Liver (tissue), 3 donors: ENCODE measurements around the gene ARHGAP40.

Source experiments
- EGR1 ChIP-seq, 2 donors: IDR thresholded peaks; 2 replicates each; pipeline ENCODE4 v1.6.1; 2016 to 2018; ENCODE audit warnings: antibody characterized with exemption in 2 of 2, low read depth in 2 of 2
- FOXA1 ChIP-seq: IDR thresholded peaks from 2 replicates; pipeline ENCODE4 v1.6.1; 2016; ENCODE audit warnings: antibody characterized with exemption
- FOXA2 ChIP-seq: IDR thresholded peaks from 2 replicates; pipeline ENCODE4 v1.6.1; 2016; ENCODE audit warnings: antibody characterized with exemption
- JUND ChIP-seq, 2 donors: IDR thresholded peaks; 2 replicates each; pipeline ENCODE4 v1.6.1; 2016; ENCODE audit warnings: antibody characterized with exemption in 2 of 2
- RXRA ChIP-seq, 2 donors: IDR thresholded peaks; 2 replicates each; pipeline ENCODE4 v1.6.1; 2017 to 2018; ENCODE audit warnings: antibody characterized with exemption in 2 of 2, mild to moderate bottlenecking in 1 of 2
- TAF1 ChIP-seq: conservative IDR thresholded peaks from 2 replicates; pipeline ENCODE4 v1.6.1; 2016; ENCODE audit warnings: antibody characterized with exemption, mild to moderate bottlenecking
- YY1 ChIP-seq: IDR thresholded peaks from 2 replicates; pipeline ENCODE4 v1.6.1; 2016; ENCODE audit warnings: antibody characterized with exemption, mild to moderate bottlenecking
- TF ChIP-seq, protein P1 (sequence below): fragments of 150-350 bp; IDR thresholded peaks from 2 replicates; pipeline ENCODE4 v1.5.1; 2017; ENCODE audit warnings: improper control_type of control experiment, low read depth, low read length; ENCODE audit not compliant: missing input control
- TF ChIP-seq, protein P2 (sequence below): IDR thresholded peaks from 2 replicates; pipeline ENCODE4 v1.6.1; 2016; ENCODE audit warnings: antibody characterized with exemption, mild to moderate bottlenecking
- TF ChIP-seq, protein P3 (sequence below): IDR thresholded peaks from 2 replicates; pipeline ENCODE4 v1.6.1; 2016; ENCODE audit warnings: antibody characterized with exemption
- donor health status: healthy.
- donor health status: healthy.

DNA sequence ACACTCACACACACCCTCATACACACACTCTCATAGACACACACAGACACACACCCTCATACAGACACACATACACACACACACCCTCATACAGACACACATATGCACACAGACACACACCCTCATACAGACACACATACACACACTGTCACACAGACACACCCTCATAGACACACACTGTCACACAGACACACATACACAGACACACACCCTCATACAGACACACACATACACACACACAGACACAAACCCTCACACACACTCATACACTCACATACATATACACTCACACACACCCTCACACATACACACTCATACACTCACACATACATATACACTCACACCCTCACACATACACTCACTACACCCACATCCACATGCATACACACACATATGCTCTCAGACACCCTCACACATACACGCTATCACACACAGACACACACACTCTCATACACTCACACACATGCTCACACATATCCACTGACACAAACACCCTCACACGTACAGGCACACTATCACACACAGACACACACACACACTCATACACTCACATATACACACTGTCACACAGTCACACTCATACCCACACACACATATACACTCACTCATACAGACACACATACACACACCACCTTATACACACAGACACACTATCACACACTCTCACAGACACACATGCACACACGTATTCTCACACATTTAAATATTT, 11.5 kb upstream of the ARHGAP40 start:
- TF ChIP-seq, protein P1, sequence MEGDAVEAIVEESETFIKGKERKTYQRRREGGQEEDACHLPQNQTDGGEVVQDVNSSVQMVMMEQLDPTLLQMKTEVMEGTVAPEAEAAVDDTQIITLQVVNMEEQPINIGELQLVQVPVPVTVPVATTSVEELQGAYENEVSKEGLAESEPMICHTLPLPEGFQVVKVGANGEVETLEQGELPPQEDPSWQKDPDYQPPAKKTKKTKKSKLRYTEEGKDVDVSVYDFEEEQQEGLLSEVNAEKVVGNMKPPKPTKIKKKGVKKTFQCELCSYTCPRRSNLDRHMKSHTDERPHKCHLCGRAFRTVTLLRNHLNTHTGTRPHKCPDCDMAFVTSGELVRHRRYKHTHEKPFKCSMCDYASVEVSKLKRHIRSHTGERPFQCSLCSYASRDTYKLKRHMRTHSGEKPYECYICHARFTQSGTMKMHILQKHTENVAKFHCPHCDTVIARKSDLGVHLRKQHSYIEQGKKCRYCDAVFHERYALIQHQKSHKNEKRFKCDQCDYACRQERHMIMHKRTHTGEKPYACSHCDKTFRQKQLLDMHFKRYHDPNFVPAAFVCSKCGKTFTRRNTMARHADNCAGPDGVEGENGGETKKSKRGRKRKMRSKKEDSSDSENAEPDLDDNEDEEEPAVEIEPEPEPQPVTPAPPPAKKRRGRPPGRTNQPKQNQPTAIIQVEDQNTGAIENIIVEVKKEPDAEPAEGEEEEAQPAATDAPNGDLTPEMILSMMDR = no peak
- TF ChIP-seq TAF1 = no peak
- TF ChIP-seq, protein P2, sequence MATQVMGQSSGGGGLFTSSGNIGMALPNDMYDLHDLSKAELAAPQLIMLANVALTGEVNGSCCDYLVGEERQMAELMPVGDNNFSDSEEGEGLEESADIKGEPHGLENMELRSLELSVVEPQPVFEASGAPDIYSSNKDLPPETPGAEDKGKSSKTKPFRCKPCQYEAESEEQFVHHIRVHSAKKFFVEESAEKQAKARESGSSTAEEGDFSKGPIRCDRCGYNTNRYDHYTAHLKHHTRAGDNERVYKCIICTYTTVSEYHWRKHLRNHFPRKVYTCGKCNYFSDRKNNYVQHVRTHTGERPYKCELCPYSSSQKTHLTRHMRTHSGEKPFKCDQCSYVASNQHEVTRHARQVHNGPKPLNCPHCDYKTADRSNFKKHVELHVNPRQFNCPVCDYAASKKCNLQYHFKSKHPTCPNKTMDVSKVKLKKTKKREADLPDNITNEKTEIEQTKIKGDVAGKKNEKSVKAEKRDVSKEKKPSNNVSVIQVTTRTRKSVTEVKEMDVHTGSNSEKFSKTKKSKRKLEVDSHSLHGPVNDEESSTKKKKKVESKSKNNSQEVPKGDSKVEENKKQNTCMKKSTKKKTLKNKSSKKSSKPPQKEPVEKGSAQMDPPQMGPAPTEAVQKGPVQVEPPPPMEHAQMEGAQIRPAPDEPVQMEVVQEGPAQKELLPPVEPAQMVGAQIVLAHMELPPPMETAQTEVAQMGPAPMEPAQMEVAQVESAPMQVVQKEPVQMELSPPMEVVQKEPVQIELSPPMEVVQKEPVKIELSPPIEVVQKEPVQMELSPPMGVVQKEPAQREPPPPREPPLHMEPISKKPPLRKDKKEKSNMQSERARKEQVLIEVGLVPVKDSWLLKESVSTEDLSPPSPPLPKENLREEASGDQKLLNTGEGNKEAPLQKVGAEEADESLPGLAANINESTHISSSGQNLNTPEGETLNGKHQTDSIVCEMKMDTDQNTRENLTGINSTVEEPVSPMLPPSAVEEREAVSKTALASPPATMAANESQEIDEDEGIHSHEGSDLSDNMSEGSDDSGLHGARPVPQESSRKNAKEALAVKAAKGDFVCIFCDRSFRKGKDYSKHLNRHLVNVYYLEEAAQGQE = no peak
- TF ChIP-seq YY1 = no peak
- no peak for TF ChIP-seq FOXA1
- TF ChIP-seq EGR1 (IDR thresholded peaks at IDR 0.05; ENCODE audit: low read depth in 2 of 2) = no peak
- TF ChIP-seq, protein P3, sequence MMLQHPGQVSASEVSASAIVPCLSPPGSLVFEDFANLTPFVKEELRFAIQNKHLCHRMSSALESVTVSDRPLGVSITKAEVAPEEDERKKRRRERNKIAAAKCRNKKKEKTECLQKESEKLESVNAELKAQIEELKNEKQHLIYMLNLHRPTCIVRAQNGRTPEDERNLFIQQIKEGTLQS = no peak
- TF ChIP-seq JUND (IDR thresholded peaks at IDR 0.05) = no peak
- TF ChIP-seq RXRA (IDR thresholded peaks at IDR 0.05) = no peak
- no peak for TF ChIP-seq FOXA2
